ENCODE results near the gene SPATS2.

DNA sequence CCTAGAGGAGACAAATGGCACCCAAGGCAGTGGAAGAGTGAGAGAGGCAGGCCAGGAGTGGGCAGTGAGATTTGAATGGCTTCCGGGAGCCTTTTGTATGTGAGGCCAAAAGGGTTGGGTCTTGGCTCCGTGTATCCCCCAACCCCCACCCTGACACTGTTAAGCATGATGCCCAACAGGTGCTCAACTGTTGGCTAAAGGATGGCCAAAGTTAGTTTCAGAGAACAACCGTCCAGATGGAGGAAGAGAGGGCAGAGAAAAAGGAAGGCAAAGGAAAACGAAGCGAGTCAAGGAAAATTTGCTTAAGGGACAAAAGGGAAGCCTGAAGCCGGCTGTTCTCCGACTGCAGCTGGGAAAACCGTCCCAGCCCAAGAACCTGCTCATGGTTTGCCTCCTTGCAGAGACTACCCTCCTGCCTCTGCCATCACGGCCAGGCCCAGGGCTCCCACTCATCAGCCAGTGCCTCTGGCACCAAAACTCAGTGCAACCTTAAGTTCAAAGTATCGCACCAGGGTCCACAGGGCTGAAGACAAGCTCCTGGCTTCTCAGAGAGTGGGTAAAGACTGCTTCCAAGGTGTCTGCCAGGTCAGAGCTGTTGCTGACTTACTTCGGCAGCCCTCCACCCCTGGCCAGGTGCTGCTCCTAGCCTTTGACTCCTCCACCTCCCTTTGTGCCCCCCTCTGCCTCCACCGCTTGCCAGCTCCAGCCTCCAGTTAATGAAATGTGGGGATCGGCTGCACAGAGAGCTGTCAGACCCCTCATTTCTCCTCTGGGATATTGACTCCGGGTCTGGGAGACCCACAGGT, 26.1 kb upstream of the SPATS2 start:
- TF ChIP-seq, protein P1, sequence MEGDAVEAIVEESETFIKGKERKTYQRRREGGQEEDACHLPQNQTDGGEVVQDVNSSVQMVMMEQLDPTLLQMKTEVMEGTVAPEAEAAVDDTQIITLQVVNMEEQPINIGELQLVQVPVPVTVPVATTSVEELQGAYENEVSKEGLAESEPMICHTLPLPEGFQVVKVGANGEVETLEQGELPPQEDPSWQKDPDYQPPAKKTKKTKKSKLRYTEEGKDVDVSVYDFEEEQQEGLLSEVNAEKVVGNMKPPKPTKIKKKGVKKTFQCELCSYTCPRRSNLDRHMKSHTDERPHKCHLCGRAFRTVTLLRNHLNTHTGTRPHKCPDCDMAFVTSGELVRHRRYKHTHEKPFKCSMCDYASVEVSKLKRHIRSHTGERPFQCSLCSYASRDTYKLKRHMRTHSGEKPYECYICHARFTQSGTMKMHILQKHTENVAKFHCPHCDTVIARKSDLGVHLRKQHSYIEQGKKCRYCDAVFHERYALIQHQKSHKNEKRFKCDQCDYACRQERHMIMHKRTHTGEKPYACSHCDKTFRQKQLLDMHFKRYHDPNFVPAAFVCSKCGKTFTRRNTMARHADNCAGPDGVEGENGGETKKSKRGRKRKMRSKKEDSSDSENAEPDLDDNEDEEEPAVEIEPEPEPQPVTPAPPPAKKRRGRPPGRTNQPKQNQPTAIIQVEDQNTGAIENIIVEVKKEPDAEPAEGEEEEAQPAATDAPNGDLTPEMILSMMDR (IDR thresholded peaks at IDR 0.05), result no peak
- TF ChIP-seq POLR2A (IDR thresholded peaks at IDR 0.05), result no peak
